Epithelial cell of proximal tubule (primary cell): ENCODE data around the gene PLK3. TPM values are rescaled to one million over a fixed set of nuclear protein-coding genes. Genes with fewer than 3 reads are reported as not detected.
"Not testable (repeated sequence)": the region's sequence is repeated elsewhere in the genome, so short reads cannot be mapped to it uniquely, and the experiment has no call there.

ENCODE experiments used
- DNase-seq: peaks from one replicate; pipeline ENCODE4 v3.0.0-alpha.2; 2011; ENCODE audit warnings: low read depth
- H3K4me3 ChIP-seq: 2 replicates; pipeline ENCODE4 v1.5.1; 2011; ENCODE audit warnings: low read depth, mild to moderate bottlenecking, low read length
- total RNA-seq: library from RNA; depleted of rRNA; stranded (reverse); fragments of >200 nt; gene quantifications from 2 replicates; pipeline ENCODE4 v1.2.3, GENCODE V29; 2015
- TF ChIP-seq, protein P1 (sequence below): conservative IDR thresholded peaks from 2 replicates; pipeline ENCODE4 v1.5.1; 2012; ENCODE audit warnings: low read depth, mild to moderate bottlenecking, low read length

Gene PLK3
- total RNA-seq, 1 donor from 2014 or later = 51.1 TPM

DNA sequence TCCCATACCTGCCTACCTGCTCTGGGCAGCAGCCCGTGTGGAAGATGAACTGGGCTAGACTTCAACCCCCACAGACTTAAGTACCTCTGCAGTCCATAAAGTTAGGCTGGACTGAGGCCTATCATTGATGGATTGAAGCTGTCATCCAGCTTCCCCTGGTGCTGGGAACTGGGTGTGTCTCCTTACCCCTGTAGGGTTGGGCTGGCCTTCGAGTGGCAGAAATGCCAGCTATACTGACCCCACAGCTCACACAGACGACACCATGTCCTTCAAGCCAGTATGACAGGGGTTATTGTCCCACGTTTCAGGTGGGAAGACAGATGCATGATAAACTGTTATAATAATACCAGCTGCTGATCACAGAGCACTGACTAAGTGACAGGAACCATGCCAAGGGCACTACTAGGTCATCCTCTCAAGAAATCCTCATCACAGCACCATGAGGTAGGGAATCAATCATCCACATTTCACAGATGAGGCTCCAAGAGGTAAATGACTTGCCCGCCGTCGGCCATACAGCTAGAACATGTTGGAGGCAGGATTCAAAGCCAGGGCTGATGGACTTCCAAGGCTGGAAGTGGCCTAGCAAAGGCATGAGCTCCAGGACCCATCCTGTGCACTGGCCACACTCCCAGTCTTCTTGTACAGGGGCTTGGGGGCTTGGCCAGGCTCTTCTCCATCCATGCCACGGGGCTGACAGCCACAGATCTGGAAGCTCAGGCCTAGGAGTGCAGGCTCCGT, 11.9 kb upstream of the PLK3 start, which contains the start of gene BEST4:
Gene BEST4, minus strand, starts transcription at position 51 of the 741 bp plus-strand sequence. CDS start 465 bp downstream, outside the sequence.
- no peak within 1 kb of the TSS for H3K4me3 ChIP-seq
- DNase-seq = no peak
- TF ChIP-seq, protein P1, sequence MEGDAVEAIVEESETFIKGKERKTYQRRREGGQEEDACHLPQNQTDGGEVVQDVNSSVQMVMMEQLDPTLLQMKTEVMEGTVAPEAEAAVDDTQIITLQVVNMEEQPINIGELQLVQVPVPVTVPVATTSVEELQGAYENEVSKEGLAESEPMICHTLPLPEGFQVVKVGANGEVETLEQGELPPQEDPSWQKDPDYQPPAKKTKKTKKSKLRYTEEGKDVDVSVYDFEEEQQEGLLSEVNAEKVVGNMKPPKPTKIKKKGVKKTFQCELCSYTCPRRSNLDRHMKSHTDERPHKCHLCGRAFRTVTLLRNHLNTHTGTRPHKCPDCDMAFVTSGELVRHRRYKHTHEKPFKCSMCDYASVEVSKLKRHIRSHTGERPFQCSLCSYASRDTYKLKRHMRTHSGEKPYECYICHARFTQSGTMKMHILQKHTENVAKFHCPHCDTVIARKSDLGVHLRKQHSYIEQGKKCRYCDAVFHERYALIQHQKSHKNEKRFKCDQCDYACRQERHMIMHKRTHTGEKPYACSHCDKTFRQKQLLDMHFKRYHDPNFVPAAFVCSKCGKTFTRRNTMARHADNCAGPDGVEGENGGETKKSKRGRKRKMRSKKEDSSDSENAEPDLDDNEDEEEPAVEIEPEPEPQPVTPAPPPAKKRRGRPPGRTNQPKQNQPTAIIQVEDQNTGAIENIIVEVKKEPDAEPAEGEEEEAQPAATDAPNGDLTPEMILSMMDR = no peak

DNA sequence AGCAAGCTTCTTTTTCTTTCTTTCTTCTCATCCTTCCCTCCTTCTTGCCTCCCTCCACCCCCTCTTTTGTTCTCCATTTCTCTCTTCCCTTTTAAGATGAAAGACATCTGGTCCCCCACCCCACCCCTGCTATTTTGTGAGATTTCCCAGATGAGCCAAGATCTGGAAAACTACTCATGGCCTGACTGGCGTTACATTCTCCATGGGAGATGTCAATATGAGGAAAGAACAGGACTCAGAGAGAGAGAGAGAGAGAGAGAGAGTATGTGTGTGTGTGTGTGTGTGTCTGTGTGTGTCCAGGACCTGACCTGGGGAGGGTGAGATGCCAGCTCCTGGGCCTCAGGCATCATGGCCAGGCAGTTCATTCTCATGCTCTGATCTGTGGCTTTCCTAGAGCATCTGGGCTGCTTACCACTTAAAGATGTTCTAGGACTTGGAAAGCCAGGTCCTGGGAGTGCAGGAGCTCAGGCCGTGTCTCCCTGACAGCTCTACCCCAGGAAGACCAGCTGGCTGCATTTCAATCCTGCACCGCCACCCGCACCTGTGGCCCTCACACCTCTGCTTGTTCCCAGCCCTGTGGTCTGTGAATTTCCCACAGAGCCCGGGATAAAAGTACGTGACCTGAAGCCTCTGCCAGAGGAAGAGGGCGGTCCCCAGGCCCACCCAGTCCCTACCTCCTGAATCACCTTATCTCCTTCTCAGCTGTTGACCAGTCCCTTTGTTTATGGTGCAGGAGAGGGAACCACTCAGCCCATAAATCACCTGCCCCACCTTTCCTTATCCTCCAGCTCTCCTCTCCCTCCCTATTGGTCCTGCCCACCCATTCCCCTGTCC, 9.0 kb upstream of the PLK3 start:
- DNase-seq = no peak
- H3K4me3 ChIP-seq = no peak overlapping the region
- TF ChIP-seq, protein P1 = no peak

DNA sequence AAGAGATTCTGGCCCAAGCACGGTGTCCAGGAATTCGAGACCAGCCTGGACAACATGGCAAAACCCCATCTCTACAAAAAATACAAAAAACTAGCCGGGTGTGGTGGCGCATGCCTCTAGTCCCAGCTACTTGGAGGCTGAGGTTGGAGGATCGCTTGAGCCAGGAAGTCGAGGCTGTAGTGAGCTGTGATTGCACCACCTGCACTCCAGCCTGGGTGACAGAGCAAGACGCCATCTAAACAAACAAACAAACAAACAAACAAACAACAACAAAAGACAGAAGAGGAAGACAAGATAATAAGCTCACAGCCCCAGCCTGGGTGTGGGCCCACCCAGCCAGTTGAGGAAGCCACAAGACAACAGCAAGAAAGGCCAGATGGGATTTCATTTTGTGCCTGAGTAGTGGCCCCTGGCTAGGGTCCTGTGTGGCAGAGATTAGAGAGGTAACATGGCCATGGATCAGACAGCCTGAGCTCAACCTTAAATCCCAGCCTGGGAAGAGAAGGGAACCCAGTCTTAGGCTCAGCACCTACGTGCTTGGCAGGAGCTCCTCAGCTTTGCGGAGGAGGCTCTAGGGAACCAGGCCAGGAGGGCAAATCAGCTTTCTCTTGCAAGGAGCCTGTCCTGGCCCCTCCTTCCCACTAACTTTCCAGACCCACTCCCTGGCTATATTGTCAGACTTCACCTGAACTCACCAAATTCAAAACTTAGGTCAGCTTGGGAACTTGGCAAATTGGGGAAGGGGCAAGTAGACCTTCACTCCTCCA, 7.3 kb upstream of the PLK3 start:
- H3K4me3 ChIP-seq = no peak overlapping the region
- no peak for DNase-seq
- TF ChIP-seq, protein P1 = no peak

DNA sequence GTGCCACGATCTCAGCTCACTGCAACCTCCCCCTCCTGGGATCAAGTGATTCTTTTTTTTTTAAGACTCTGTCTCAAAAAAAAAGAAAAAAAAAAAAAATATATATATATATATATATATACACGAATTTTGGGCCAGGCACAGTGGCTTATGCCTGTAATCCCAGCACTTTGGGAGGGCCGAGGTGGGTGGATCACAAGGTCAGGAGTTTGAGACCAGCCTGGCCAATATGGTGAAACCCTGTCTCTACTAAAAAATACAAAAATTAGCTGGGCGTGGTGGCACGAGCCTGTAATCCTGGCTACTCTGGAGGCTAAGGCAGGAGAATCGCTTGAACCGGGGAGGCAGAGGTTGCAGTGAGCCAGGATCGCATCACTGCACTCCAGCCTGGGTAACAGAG, 2.3 kb upstream of the PLK3 start:
- DNase-seq = not testable (repeated sequence)

DNA sequence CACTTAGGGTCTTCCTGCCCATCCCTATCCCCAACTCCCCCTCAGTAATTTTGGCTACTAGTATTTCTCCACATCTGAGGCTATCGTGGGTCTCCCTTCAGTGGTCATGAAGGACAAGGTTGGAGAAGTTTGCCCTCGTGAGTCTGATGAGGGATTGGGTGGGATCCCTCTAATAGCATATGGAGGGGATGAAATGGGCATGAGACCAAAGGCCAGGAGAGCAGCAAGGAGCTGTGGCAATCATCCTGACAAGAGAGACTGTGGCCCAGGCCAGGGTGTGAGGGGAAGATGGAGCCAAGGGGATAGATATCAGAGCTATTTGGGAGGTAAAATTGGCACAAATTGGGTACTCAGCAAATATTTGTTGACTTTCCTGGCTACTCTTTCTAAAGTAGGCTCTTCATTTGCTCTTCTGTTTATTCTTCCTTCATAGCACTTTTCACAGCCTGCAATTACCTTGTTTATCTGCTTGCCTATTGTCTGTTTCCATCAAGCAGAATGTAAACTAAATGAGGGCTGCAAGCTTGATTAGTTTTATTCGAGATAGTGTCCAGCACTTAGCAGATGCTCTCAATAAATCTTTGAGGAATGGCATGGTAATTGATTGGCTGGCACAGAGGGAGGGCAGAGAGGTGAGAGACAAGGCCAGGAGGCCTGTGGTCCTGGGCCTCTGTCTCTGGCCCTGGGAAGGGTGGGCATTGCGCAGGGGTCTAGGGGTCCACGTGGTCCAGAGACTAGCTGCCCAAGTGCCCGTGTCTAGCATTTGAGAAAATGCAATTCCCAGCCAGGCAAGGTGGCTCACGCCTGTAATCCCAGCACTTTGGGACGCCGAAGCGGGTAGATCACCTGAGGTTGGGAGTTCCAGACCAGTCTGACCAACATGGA, 1.5 kb upstream of the PLK3 start:
- H3K4me3 ChIP-seq = no peak overlapping the region
- TF ChIP-seq, protein P1 = no peak
- DNase-seq = no peak

More for the DNA sequence above, 2.3 kb upstream of the PLK3 start:
- H3K4me3 ChIP-seq = not testable (repeated sequence)

DNA sequence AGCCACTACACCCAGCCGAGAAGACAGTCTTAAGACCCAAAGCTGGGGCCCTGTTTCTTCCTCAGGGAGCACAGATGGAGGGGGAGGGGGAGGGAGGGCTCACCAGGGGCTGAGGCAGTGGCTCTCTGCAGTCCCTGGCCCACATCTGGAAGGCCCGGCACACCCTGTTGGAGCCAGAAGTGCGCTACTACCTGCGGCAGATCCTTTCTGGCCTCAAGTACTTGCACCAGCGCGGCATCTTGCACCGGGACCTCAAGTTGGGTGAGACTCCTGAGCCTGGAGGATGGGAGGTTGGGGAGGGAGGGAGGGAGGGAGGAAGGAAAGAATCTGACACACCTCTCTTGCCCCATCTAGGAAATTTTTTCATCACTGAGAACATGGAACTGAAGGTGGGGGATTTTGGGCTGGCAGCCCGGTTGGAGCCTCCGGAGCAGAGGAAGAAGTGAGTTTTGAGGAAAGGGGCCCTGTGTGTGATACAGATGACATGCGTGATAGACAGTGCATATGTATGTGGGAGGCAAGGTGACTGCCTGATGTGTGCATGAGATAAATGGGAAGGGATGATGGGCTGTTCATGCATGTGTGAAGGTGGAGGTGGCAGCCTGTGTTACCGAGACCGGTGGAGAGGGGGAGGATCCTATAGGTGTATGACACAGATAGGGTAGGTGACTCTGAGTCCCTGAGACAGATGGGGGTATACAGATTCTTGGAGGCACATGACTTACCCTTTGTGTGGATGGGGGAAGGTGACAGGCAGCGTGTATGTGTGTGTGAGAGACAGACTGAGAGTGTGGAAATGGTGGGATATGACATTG, 1.5 kb downstream of the PLK3 start:
- TF ChIP-seq, protein P1 = no peak
- no peak for DNase-seq
- peak overlapping the region; percentile 93 for H3K4me3 ChIP-seq
